IMR-90 (cell line): ENCODE results near the gene KCNK18. TPM values are rescaled to one million over a fixed set of nuclear protein-coding genes. Genes with fewer than 3 reads are reported as not detected.

Experiments
- ATAC-seq: fragments of 200-7000 bp; cut with Tn5 transposase; 2 replicates; pipeline ENCODE4 v1.9.1; 2020; ENCODE audit warnings: low read depth, mild to moderate bottlenecking, moderate library complexity
- BruUV-seq: library from RNA; stranded (reverse); fragments of 400-500 nt; replicated peaks from 2 replicates; lab custom pipeline; 2021; lab: Mats Ljungman, UMichigan
- CTCF ChIA-PET: fragments of 300-600 bp; formaldehyde crosslinking; extraction: SDS; loops from one replicate; lab custom pipeline; 2021; ENCODE audit warnings: antibody characterized with exemption; lab: Yijun Ruan, JAX
- POLR2A ChIA-PET: fragments of 300-600 bp; sonication (Branson Sonifier 250); formaldehyde crosslinking; loops from one replicate; lab custom pipeline; 2022; ENCODE audit warnings: antibody characterized with exemption; ENCODE audit not compliant: unreplicated experiment; lab: Charles Lee
- DNase-seq: peaks from one replicate; pipeline ENCODE4 v3.0.0; 2013
- H2AFZ ChIP-seq: replicated peaks from 2 replicates; pipeline ENCODE3; 2013; ENCODE audit warnings: low read length, mild to moderate bottlenecking; ENCODE audit not compliant: poor library complexity
- H2AK5ac ChIP-seq: 2 replicates; pipeline ENCODE4 v1.6.1; 2013; ENCODE audit warnings: low read depth, low read length, inconsistent platforms
- H2AK9ac ChIP-seq: replicated peaks from 2 replicates; pipeline ENCODE3; 2013; ENCODE audit warnings: mild to moderate bottlenecking, low read depth, low read length, moderate library complexity; ENCODE audit not compliant: poor library complexity
- H2BK120ac ChIP-seq: 2 replicates; pipeline ENCODE4 v1.6.1; 2013; ENCODE audit warnings: low read depth, low read length, inconsistent platforms
- H2BK15ac ChIP-seq: 3 replicates; pipeline ENCODE4 v1.6.1; 2013; ENCODE audit warnings: low read depth, low read length, inconsistent platforms
- H2BK20ac ChIP-seq: 2 replicates; pipeline ENCODE4 v1.6.1; 2013; ENCODE audit warnings: low read depth, mild to moderate bottlenecking, inconsistent platforms, low read length, moderate library complexity
- H2BK5ac ChIP-seq: 2 replicates; pipeline ENCODE4 v1.6.1; 2013; ENCODE audit warnings: mild to moderate bottlenecking, low read depth, low read length, inconsistent platforms; ENCODE audit not compliant: poor library complexity, severe bottlenecking
- H3K14ac ChIP-seq: replicated peaks from 2 replicates; pipeline ENCODE4 v1.6.1; 2013; ENCODE audit warnings: low read depth, low read length, inconsistent platforms
- H3K18ac ChIP-seq: 2 replicates; pipeline ENCODE4 v1.6.1; 2013; ENCODE audit warnings: low read depth, low read length, control low read depth
- H3K23ac ChIP-seq: 2 replicates; pipeline ENCODE4 v1.6.1; 2013; ENCODE audit warnings: low read depth, low read length, inconsistent platforms
- H3K27ac ChIP-seq: 2 replicates; pipeline ENCODE4 v1.5.1; 2013; ENCODE audit warnings: mild to moderate bottlenecking, control low read depth, low read length; ENCODE audit not compliant: insufficient read depth
- H3K27me3 ChIP-seq: 2 replicates; pipeline ENCODE4 v1.6.1; 2013; ENCODE audit warnings: low read length; ENCODE audit not compliant: control insufficient read depth, insufficient read depth
- H3K36me3 ChIP-seq: 2 replicates; pipeline ENCODE4 v1.6.1; 2013; ENCODE audit warnings: low read length, mixed read lengths; ENCODE audit not compliant: control insufficient read depth, insufficient read depth
- H3K4ac ChIP-seq: 2 replicates; pipeline ENCODE4 v1.6.1; 2013; ENCODE audit warnings: low read depth, low read length, inconsistent platforms
- H3K4me1 ChIP-seq: 2 replicates; pipeline ENCODE4 v1.6.1; 2013; ENCODE audit warnings: low read length, mixed read lengths; ENCODE audit not compliant: control insufficient read depth, insufficient read depth
- H3K4me2 ChIP-seq: 2 replicates; pipeline ENCODE4 v1.6.1; 2013; ENCODE audit warnings: low read depth, mild to moderate bottlenecking, control low read depth, low read length, moderate library complexity
- H3K4me3 ChIP-seq: 2 replicates; pipeline ENCODE4 v1.5.1; 2013; ENCODE audit warnings: low read depth, mild to moderate bottlenecking, control low read depth, low read length, moderate library complexity; ENCODE audit not compliant: insufficient read depth
- H3K56ac ChIP-seq: 2 replicates; pipeline ENCODE4 v1.6.1; 2013; ENCODE audit warnings: low read length, inconsistent platforms; ENCODE audit not compliant: insufficient read depth; ENCODE audit errors: extremely low read depth
- H3K79me1 ChIP-seq, 2 experiments: 2 replicates each; pipeline ENCODE4 v1.6.1; 2013; ENCODE audit warnings: low read length in 2 of 2, inconsistent platforms in 1 of 2, low read depth in 1 of 2
- H3K9ac ChIP-seq: 2 replicates; pipeline ENCODE4 v1.6.1; 2013; ENCODE audit warnings: low read depth, low read length, control low read depth
- H3K9me1 ChIP-seq: 2 replicates; pipeline ENCODE4 v1.6.1; 2013; ENCODE audit warnings: low read length, inconsistent platforms; ENCODE audit not compliant: insufficient read depth
- H3K9me3 ChIP-seq: 2 replicates; pipeline ENCODE4 v1.6.1; 2013; ENCODE audit warnings: low read length; ENCODE audit not compliant: control insufficient read depth, insufficient read depth
- H4K20me1 ChIP-seq: 2 replicates; pipeline ENCODE4 v1.6.1; 2013; ENCODE audit warnings: low read length, inconsistent platforms; ENCODE audit not compliant: insufficient read depth
- H4K5ac ChIP-seq: 2 replicates; pipeline ENCODE4 v1.6.1; 2013; ENCODE audit warnings: mild to moderate bottlenecking, low read depth, low read length, control low read depth
- H4K8ac ChIP-seq, 2 experiments: 2 replicates each; pipeline ENCODE4 v1.6.1; 2013; ENCODE audit warnings: low read depth in 2 of 2, low read length in 2 of 2, control low read depth in 1 of 2, inconsistent platforms in 1 of 2
- H4K91ac ChIP-seq: 2 replicates; pipeline ENCODE4 v1.6.1; 2013; ENCODE audit warnings: low read depth, low read length, inconsistent platforms; ENCODE audit not compliant: insufficient read depth
- CEBPB ChIP-seq: IDR thresholded peaks from 2 replicates; pipeline ENCODE4 v1.6.1; 2012; ENCODE audit warnings: low read depth, low read length, improper control_type of control experiment
- ELK1 ChIP-seq: fragments of 150-350 bp; IDR thresholded peaks from 2 replicates; pipeline ENCODE4 v1.6.1; 2016; ENCODE audit warnings: low read depth, mild to moderate bottlenecking, low read length, moderate library complexity, borderline replicate concordance
- MAFK ChIP-seq: IDR thresholded peaks from 2 replicates; pipeline ENCODE4 v1.6.1; 2012; ENCODE audit warnings: low read depth, low read length, improper control_type of control experiment
- MAZ ChIP-seq: IDR thresholded peaks from 2 replicates; pipeline ENCODE4 v1.6.1; 2012; ENCODE audit warnings: low read depth, mild to moderate bottlenecking, low read length, improper control_type of control experiment, moderate library complexity, borderline replicate concordance
- RFX5 ChIP-seq: IDR thresholded peaks from 2 replicates; pipeline ENCODE4 v1.8.0; 2012; ENCODE audit warnings: low read depth, mild to moderate bottlenecking, low read length, moderate library complexity
- WGBS, 2 experiments: methylation state at CpG; one replicate each; pipeline versions ENCODE4 v1.1.5 to v1.1.7; 2013; ENCODE audit warnings: missing lambda C conversion rate in 2 of 2; ENCODE audit not compliant: insufficient read length in 1 of 2; ENCODE audit errors: extremely low coverage in 2 of 2; 5-methylcytosine and 5-hydroxymethylcytosine counted together
- dilution Hi-C: fragments of 300-500 bp; cut with HindIII; formaldehyde crosslinking; loops from one replicate; pipeline ENCODE4 v1.14.3; 2018; ENCODE audit warnings: low sequenced_read_pairs; ENCODE audit not compliant: unreplicated experiment
- in situ Hi-C: fragments of 300-500 bp; cut with MboI; formaldehyde crosslinking; loops from 3 replicates; pipeline ENCODE4 v1.14.3; 2019; ENCODE audit warnings: low sequenced_read_pairs, inconsistent platforms, mixed read lengths
- intact Hi-C: fragments of 100-400 bp; cut with micrococcal nuclease; formaldehyde crosslinking; loops from 2 replicates; pipeline ENCODE4 v1.10.0; 2022
- polyA plus RNA-seq, 3 experiments: library from polyadenylated mRNA; depleted of rRNA; stranded (reverse); fragments of >200 nt; gene quantifications; 2 replicates each; pipeline ENCODE4 v1.2.3, GENCODE V29; 2012; ENCODE audit warnings: low replicate concordance in 1 of 3
- total RNA-seq: library from RNA; depleted of rRNA; stranded (reverse); fragments of >200 nt; gene quantifications from 2 replicates; pipeline ENCODE4 v1.2.3, GENCODE V29; 2012

The KCNK18 gene
- total and polyA plus RNA-seq, 2 of the 4 experiments (the other 2 are of a cell fraction) = not detected

- H3K18ac ChIP-seq = no peak overlapping the region
- H2BK5ac ChIP-seq = no peak overlapping the region
- H3K27me3 ChIP-seq = peaks cover 70% of the 10 kb centered on the region
- no peaks in the 10 kb centered on the region for H3K9me3 ChIP-seq
- no peak overlapping the region for H3K9ac ChIP-seq
- no peak for ATAC-seq
- no peak overlapping the region for H4K5ac ChIP-seq
- intact Hi-C loops (loop anchor here (5.0 to 10.0 kb wide), 2 partner anchors 165 to 282 kb away; partner anchors contain the start of gene SHTN1), dilution Hi-C loops (no loop called here), in situ Hi-C loops (no loop called here)
- no peaks in the 10 kb centered on the region for H3K36me3 ChIP-seq
- no peak overlapping the region for H3K4me2 ChIP-seq
- H3K79me1 ChIP-seq = no peaks in the 10 kb centered on the region
- 14% methylated on average over 2 of the region's 2 CpGs; no CpG with 5 or more reads in 1 of the 2 experiments for WGBS, 2 experiments
- ChIA-PET POLR2A (no interaction called here), CTCF (no interaction called here)
- no peak overlapping the region for H4K8ac ChIP-seq
- H3K27ac ChIP-seq = no peak overlapping the region
- H4K91ac ChIP-seq = no peak overlapping the region
- H2BK20ac ChIP-seq = no peak overlapping the region
- H2BK15ac ChIP-seq = no peak overlapping the region
- no peak overlapping the region for H3K56ac ChIP-seq
- no peak overlapping the region for H3K4ac ChIP-seq
- no peak overlapping the region for H3K23ac ChIP-seq
- BruUV-seq = no TSS peak
- H3K4me3 ChIP-seq = no peak overlapping the region
- H4K20me1 ChIP-seq = no peaks in the 10 kb centered on the region
- no peaks in the 10 kb centered on the region for H3K4me1 ChIP-seq
- no peak overlapping the region for H3K14ac ChIP-seq
- H2BK120ac ChIP-seq = no peak overlapping the region
- no peak for DNase-seq
- no peaks in the 10 kb centered on the region for H3K9me1 ChIP-seq
- H2AK5ac ChIP-seq = no peak overlapping the region
- no peak overlapping the region for H2AFZ ChIP-seq
- TF ChIP-seq MAZ = no peak
- no peak for TF ChIP-seq RFX5
- TF ChIP-seq ELK1 = no peak
- no peak for TF ChIP-seq MAFK
- no peak for TF ChIP-seq CEBPB
- H2AK9ac ChIP-seq = no peak overlapping the region
Observed at GRCh38 chr10:117169480-117169879, 27.8 kb upstream of the KCNK18 start.
